ENCODE measurements around the gene TNNT3. TPM values are rescaled to one million over a fixed set of nuclear protein-coding genes. Genes with fewer than 3 reads are reported as not detected.

Gene TNNT3
- total and polyA plus RNA-seq, 11 donors: 17.1 to 84.5 (median 46.4) TPM

GRCh38 chr11:1987024-1987423 is 67.5 kb downstream of the TNNT3 start:
- no CpG with 5 or more reads among the region's 6 CpGs for WGBS, 4 donors
- ATAC-seq: peak in 3 of 4 donors; percentile 4 to 7 (median 5)
- no peak for DNase-seq
- Histone ChIP-seq H3K36me3 (no peaks in the 10 kb centered on the region), H3K4me1 (no peaks in the 10 kb centered on the region), H3K27ac (no peak overlapping the region), H3K9me3 (no peaks in the 10 kb centered on the region), H3K27me3 (no peaks in the 10 kb centered on the region), H3K4me3 (no peak overlapping the region)
- intact Hi-C loops (cut with DNase I): no loop called here
- TF ChIP-seq CTCF (IDR thresholded peaks at IDR 0.05) (no peak), POLR2A (IDR thresholded peaks at IDR 0.05) (no peak)

- H3K4me1 ChIP-seq: no peaks in the 10 kb centered on the region
- no peak overlapping the region for H3K27ac ChIP-seq
- no peak overlapping the region for H3K4me3 ChIP-seq
- no peak for ATAC-seq
- no peaks in the 10 kb centered on the region for H3K9me3 ChIP-seq
- intact Hi-C loops (cut with DNase I): no loop called here
- TF ChIP-seq POLR2A (IDR thresholded peaks at IDR 0.05) (no peak), CTCF (IDR thresholded peaks at IDR 0.05) (no peak)
- WGBS, 4 donors: no CpG with 5 or more reads among the region's 11 CpGs
- no peak for DNase-seq
- H3K27me3 ChIP-seq: no peaks in the 10 kb centered on the region
- H3K36me3 ChIP-seq: no peaks in the 10 kb centered on the region
Observed at GRCh38 chr11:1988174-1988573, 68.7 kb downstream of the TNNT3 start.

Small RNA genes lying within 50 kb of the gene (microRNA-seq; reads per million reads assigned to microRNA genes)
- gene MIR7847: 0 reads per million in 4 donors

Other genes with a start within 250 kb of the TNNT3 start
- gene KRTAP5-6, start 222.5 kb upstream of the TNNT3 start, total RNA-seq: not detected
- gene KRTAP5-6, start 222.5 kb upstream of the TNNT3 start, polyA plus RNA-seq: not detected
- gene IFITM10, start 169.1 kb upstream of the TNNT3 start, total RNA-seq: 1 to 10 TPM in 1 of 9 donors, under 1 TPM in 8; 0.23 to 3.6 (median 0.56) TPM
- under 1 TPM; 0.12 to 0.19 TPM for gene IFITM10, start 169.1 kb upstream of the TNNT3 start, polyA plus RNA-seq
- 1,000 to 10,000 TPM in 3 of 9 donors, 100 to 1,000 TPM in 6; 580 to 1,779 (median 722) TPM for gene CTSD, start 155.8 kb upstream of the TNNT3 start, total RNA-seq
- gene CTSD, start 155.8 kb upstream of the TNNT3 start, polyA plus RNA-seq: 1,000 to 10,000 TPM in 1 of 2 donors, 100 to 1,000 TPM in 1; 420 to 1,089 TPM
- not detected for gene SYT8, start 84.7 kb upstream of the TNNT3 start, total RNA-seq
- gene SYT8, start 84.7 kb upstream of the TNNT3 start, polyA plus RNA-seq: under 1 TPM in 1 of 2 donors, not detected in 1; 0.08 TPM
- gene TNNI2, start 80.7 kb upstream of the TNNT3 start, total RNA-seq: 1 to 10 TPM in 1 of 9 donors, under 1 TPM in 1, not detected in 7; 0.72 to 3.3 TPM
- gene TNNI2, start 80.7 kb upstream of the TNNT3 start, polyA plus RNA-seq: under 1 TPM in 1 of 2 donors, not detected in 1; 0.22 TPM
- 10 to 100 TPM; 11.4 to 86.8 (median 16.4) TPM for gene LSP1, start 66.6 kb upstream of the TNNT3 start, total RNA-seq
- gene LSP1, start 66.6 kb upstream of the TNNT3 start, polyA plus RNA-seq: 10 to 100 TPM; 10.0 to 20.6 TPM
- 1 to 10 TPM in 8 of 9 donors, under 1 TPM in 1; 0.81 to 5.1 (median 2.4) TPM for gene PRR33, start 27.8 kb upstream of the TNNT3 start, total RNA-seq
- 1 to 10 TPM in 1 of 2 donors, under 1 TPM in 1; 0.08 to 4.6 TPM for gene PRR33, start 27.8 kb upstream of the TNNT3 start, polyA plus RNA-seq
- gene MRPL23, start 27.6 kb downstream of the TNNT3 start, total RNA-seq: 100 to 1,000 TPM in 2 of 9 donors, 10 to 100 TPM in 7; 44.0 to 183 (median 76.1) TPM
- 100 to 1,000 TPM; 141 to 183 TPM for gene MRPL23, start 27.6 kb downstream of the TNNT3 start, polyA plus RNA-seq
- gene H19, start 78.1 kb downstream of the TNNT3 start, total RNA-seq: 1,000 to 10,000 TPM in 1 of 9 donors, 100 to 1,000 TPM in 8; 303 to 1,545 (median 463) TPM
- 1,000 to 10,000 TPM in 1 of 2 donors, 100 to 1,000 TPM in 1; 627 to 1,006 TPM for gene H19, start 78.1 kb downstream of the TNNT3 start, polyA plus RNA-seq
- gene IGF2, start 219.7 kb downstream of the TNNT3 start, total RNA-seq: 100 to 1,000 TPM in 5 of 9 donors, 10 to 100 TPM in 4; 61.9 to 175 (median 102) TPM
- gene IGF2, start 219.7 kb downstream of the TNNT3 start, polyA plus RNA-seq: 10 to 100 TPM; 48.9 to 56.3 TPM
- under 1 TPM in 1 of 9 donors, not detected in 8; 0.67 TPM for gene INS, start 241.5 kb downstream of the TNNT3 start, total RNA-seq
- 1 to 10 TPM in 1 of 2 donors, not detected in 1; 1.8 TPM for gene INS, start 241.5 kb downstream of the TNNT3 start, polyA plus RNA-seq

Data from heart left ventricle (tissue), 16 donors.